ENCODE data around the gene LSAMP.

- no peak for TF ChIP-seq POLR2A (IDR thresholded peaks at IDR 0.05)
- no peak for TF ChIP-seq CTCF (IDR thresholded peaks at IDR 0.05)
Measured at GRCh38 chr3:115787818-115788217, 657.5 kb downstream of the LSAMP start.
